IPS-15b (cell line): Measurements from ENCODE around the gene ELAVL3.
"Not testable (repeated sequence)": the region's sequence is repeated elsewhere in the genome, so short reads cannot be mapped to it uniquely, and the experiment has no call there.

Source experiments
- H3K27me3 ChIP-seq: one replicate; pipeline ENCODE4 v1.6.1; 2013; ENCODE audit warnings: low read length; ENCODE audit not compliant: control insufficient read depth, insufficient read depth
- H3K36me3 ChIP-seq: one replicate; pipeline ENCODE4 v1.6.1; 2013; ENCODE audit warnings: low read length; ENCODE audit not compliant: control insufficient read depth, insufficient read depth
- H3K4me1 ChIP-seq: one replicate; pipeline ENCODE4 v1.6.1; 2013; ENCODE audit warnings: mild to moderate bottlenecking, low read length; ENCODE audit not compliant: control insufficient read depth, insufficient read depth
- H3K4me3 ChIP-seq: one replicate; pipeline ENCODE4 v1.5.1; 2013; ENCODE audit warnings: low read depth, low read length
- H3K9ac ChIP-seq: one replicate; pipeline ENCODE4 v1.6.1; 2013; ENCODE audit warnings: low read depth, mild to moderate bottlenecking, low read length
- H3K9me3 ChIP-seq: one replicate; pipeline ENCODE4 v1.6.1; 2013; ENCODE audit warnings: mild to moderate bottlenecking, low read length; ENCODE audit not compliant: control insufficient read depth, insufficient read depth

Gene ELAVL3

DNA sequence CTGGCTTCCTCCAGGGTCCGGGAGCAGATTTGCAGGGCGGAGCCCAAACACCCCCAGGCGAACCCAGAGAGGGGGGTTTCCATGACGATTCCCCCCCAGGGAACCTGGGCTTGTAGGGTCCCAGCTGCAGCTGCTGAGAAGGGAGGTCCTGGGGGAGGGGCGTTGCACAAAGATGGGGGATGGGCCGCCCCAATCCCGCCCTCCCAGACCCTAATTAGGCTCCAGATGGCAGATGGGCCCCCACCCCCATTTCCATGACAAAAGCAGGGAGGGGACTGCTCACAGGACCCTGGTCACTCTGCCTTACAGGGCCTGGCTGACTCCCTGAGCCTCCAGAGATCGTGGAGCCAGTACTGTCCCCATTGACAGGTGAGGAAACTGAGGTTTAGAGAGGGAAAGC lies 15.2 kb downstream of the ELAVL3 start:
- Histone ChIP-seq H3K36me3 (no peaks in the 10 kb centered on the region), H3K27me3 (no peaks in the 10 kb centered on the region), H3K4me1 (peaks cover 6% of the 10 kb centered on the region), H3K4me3 (no peak overlapping the region), H3K9me3 (no peaks in the 10 kb centered on the region), H3K9ac (no peak overlapping the region)

DNA sequence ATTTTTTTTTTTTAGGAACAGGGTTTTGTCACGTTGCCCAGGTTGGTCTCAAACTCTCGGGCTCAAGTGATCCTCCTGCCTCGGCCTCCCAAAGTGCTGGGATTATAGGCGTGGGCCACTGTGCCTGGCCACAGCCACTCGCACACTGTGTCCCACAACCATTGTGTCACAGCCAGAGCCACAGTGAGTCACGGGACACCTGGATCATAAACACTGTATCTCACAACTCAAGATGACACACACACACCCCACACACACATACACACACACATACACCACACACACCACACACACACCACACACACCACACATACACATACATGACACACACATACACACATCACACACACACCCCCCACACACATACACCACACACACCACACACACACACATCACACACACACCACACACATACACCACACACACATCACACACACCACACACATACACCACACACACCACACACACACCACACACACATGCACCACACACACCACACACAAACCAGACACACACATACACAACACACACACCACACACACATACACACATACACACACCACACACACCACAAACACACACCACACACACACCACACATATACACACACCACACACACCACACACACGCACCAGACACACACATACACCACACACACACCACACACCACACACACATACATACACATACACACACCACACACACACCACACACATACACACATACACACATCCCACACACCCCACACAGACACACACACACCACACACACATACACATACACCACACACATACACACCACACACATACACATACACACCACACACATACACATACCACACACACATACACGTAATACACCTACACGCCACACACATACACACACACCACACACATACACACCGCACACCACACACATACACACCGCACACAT lies 16.2 kb downstream of the ELAVL3 start:
- H3K36me3 ChIP-seq = no peaks in the 10 kb centered on the region
- H3K27me3 ChIP-seq = no peaks in the 10 kb centered on the region
- no peak overlapping the region for H3K4me3 ChIP-seq
- no peaks in the 10 kb centered on the region for H3K9me3 ChIP-seq
- peaks cover 6% of the 10 kb centered on the region for H3K4me1 ChIP-seq
- H3K9ac ChIP-seq = no peak overlapping the region

DNA sequence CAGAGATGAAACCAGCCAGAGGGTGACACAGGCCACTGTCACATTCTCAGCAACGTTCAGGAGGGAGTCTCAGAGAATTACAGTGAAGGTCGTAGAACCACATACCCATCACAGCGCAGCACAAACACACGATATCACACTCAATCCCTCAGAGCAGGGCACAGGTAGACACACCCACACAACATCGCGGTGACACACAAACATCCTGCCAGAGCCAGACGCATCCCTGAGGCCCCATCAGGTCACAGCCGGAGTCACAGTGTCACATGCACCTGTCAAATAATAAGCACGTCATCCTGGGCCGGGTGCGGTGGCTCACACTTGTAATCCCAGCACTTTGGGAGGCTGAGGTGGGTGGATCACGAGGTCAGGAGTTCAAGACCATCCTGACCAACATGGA lies 17.5 kb downstream of the ELAVL3 start:
- Histone ChIP-seq H3K9ac (no peak overlapping the region), H3K9me3 (no peaks in the 10 kb centered on the region), H3K4me1 (peaks cover 6% of the 10 kb centered on the region), H3K36me3 (no peaks in the 10 kb centered on the region), H3K4me3 (no peak overlapping the region), H3K27me3 (no peaks in the 10 kb centered on the region)

DNA sequence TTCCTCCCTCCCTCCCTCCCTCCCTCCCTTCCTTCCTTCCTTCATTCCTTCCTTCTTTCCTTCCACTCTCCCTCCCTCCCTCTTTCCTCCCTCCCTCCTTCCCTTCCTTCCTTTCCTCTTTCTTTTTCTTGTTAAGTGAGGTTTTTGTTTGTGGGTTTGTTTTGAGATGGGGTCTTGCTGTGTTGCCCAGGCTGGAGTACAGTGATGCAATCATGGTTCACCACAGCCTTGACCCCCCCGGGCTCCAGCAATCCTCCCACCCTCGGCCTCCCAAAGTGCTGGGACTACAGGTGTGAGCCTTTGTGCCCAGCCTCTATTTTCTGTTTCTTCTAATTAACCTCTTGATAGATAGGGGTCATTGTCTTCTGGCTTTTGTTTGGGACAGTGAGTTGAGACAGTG lies 19.4 kb downstream of the ELAVL3 start:
- Histone ChIP-seq H3K27me3 (no peaks in the 10 kb centered on the region), H3K9me3 (no peaks in the 10 kb centered on the region), H3K9ac (no peak overlapping the region), H3K4me1 (peaks cover 11% of the 10 kb centered on the region), H3K4me3 (no peak overlapping the region), H3K36me3 (no peaks in the 10 kb centered on the region)

DNA sequence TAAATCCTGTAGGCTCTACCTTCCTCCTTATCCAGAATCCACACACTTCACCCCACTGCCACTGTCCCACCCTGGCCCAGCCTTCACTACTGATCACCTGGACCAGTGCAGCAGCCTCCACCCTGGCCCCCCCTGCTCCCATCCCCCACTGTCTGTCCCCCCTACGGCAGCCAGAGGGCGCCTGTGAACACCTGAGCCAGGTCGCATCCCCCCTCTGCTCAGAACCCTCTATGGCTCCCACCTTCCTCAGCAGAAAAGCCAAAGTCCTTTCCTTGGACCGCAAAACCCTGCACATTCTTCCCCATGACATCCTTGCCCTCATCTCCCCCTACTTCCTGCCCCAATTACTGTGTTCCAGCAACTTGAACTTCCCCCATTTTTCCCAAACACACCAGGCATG lies 20.6 kb downstream of the ELAVL3 start:
- H3K9me3 ChIP-seq = no peaks in the 10 kb centered on the region
- no peak overlapping the region for H3K4me3 ChIP-seq
- no peak overlapping the region for H3K9ac ChIP-seq
- no peaks in the 10 kb centered on the region for H3K36me3 ChIP-seq
- H3K27me3 ChIP-seq = no peaks in the 10 kb centered on the region
- H3K4me1 ChIP-seq = peaks cover 8% of the 10 kb centered on the region

DNA sequence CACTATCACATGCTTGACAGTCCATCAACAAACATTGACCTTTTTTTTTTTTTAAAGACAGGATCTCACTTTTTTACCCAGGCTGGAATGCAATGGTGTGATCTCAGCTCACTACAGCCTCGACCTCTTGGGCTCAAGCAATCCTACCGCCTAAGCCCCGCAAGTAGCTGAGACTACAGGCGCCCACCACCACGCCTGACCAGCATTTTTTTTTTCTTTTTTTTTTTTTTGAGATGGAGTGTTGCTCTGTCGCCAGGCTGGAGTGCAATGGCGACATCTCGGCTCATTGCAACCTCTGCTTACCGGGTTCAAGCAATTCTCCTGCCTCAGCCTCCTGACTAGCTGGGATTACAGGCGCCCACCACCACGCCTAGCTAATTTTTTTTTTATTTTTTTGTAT lies 21.9 kb downstream of the ELAVL3 start:
- not testable (repeated sequence) for H3K4me3 ChIP-seq, H3K9ac ChIP-seq, H3K4me1 ChIP-seq, H3K27me3 ChIP-seq, H3K36me3 ChIP-seq, H3K9me3 ChIP-seq

DNA sequence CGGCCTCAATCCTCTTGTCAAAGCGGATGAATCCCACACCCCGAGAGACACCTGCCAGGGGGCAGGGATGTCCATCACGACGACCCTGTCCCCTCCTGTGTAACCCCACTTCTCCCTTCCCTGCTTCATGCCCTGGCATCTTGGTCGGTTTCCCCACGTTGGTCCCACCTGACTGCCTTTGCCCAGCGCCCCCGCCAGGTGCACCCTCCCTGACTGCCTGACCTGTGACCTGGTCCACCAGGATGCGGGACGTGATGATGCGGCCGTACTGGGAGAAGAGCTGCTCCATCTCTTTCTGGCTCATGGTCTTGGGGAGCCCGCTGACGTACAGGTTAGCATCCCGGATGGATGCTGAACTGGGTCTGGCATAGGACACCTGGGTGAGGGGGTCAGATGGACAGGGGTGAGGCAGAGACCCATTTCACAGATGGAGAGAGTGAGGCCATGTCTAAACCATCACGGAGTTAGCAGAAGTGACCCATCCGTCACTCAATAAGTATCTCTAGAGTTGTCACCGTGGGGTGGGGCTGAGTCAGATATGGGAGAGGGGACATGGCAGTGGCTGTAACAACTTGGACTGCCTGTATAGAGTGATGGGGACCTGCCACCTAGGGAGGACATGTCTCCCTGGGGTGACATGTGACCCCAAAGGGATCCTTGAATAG lies 22.5 kb downstream of the ELAVL3 start:
- Histone ChIP-seq H3K36me3 (no peaks in the 10 kb centered on the region), H3K27me3 (no peaks in the 10 kb centered on the region), H3K9me3 (no peaks in the 10 kb centered on the region), H3K4me1 (peaks cover 5% of the 10 kb centered on the region), H3K4me3 (no peak overlapping the region), H3K9ac (no peak overlapping the region)

DNA sequence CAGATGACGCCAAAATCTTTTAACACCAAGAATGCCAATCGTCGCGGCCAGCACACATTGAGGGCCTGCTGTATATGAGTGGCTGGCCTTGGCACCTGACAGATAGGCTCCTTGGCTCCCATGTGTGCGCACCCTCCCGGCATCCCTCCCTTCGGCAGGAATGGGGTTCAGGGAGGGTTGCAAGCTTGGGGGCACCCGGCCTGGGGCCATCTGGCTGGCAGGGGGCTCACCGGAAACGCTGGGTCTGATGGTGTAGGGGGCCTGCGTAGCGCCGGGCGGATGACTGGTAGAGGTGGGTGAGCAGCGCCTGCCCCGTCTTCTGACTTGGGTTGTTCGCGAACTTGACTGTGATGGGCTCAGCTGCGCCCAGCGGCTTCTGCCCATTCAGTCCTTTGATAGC lies 23.0 kb downstream of the ELAVL3 start:
- Histone ChIP-seq H3K4me3 (no peak overlapping the region), H3K27me3 (no peaks in the 10 kb centered on the region), H3K9ac (no peak overlapping the region), H3K9me3 (no peaks in the 10 kb centered on the region), H3K4me1 (peaks cover 5% of the 10 kb centered on the region), H3K36me3 (no peaks in the 10 kb centered on the region)

DNA sequence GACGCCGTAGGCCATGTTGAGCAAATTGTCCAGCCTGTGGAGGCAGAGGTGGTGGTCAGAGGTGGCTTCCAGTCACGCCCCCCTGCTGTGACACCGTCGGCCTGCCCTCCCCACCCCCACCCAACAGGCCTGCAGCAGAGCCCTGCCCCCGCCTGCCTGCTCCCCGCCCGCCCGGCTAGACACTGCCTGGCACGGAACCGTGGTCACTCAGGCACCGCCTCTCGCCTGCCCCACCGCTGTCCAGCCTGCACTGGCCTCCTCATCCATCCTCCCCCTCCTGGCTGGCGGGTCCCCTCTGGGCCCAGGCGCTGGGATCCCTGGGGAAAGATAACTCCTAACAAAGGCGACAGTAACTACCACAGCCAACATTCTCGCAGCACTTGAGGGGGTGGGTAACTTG lies 23.7 kb downstream of the ELAVL3 start:
- Histone ChIP-seq H3K9me3 (no peaks in the 10 kb centered on the region), H3K4me1 (peaks cover 5% of the 10 kb centered on the region), H3K4me3 (no peak overlapping the region), H3K27me3 (no peaks in the 10 kb centered on the region), H3K36me3 (no peaks in the 10 kb centered on the region), H3K9ac (no peak overlapping the region)

DNA sequence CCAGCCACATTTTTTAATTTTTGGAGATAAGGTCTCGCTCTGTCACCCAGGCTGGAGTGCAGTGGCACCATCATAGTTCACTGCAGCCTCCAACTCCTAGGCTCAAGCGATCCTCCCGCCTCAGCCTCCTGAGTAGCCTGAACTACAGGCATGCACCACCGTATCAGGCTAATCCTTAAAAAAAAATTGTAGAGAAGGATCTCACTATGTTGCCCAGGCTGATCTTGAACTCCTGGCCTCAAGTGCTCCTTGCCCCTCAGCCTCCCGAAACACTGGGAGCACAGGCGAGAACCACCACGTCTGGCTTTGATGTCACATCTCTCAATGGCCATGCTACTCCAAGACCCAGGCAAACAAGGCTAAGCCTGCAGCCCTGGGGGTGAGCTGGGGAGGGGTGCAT lies 24.2 kb downstream of the ELAVL3 start:
- no peak overlapping the region for H3K4me3 ChIP-seq
- H3K36me3 ChIP-seq = no peaks in the 10 kb centered on the region
- H3K27me3 ChIP-seq = no peaks in the 10 kb centered on the region
- no peak overlapping the region for H3K9ac ChIP-seq
- no peaks in the 10 kb centered on the region for H3K9me3 ChIP-seq
- H3K4me1 ChIP-seq = peaks cover 5% of the 10 kb centered on the region

DNA sequence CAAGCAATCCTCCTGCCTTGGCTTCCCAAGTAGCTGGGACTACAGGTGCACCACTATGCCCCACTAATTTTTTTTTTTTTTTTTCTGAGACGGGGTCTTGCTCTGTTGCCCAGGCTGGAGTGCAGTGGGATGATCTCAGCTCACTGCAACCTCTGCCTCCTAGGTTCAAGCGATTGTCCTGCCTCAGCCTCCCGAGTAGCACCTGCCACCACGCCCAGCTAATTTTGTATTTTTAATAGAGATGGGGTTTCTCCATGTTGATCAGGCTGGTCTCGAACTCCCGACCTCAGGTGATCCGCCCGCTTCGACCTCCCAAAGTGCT lies 25.7 kb downstream of the ELAVL3 start:
- not testable (repeated sequence) for H3K36me3 ChIP-seq, H3K27me3 ChIP-seq, H3K9me3 ChIP-seq, H3K4me1 ChIP-seq, H3K9ac ChIP-seq, H3K4me3 ChIP-seq
